Esophagus muscularis mucosa (tissue), 4 donors: ENCODE results near the gene GSN. TPM values are rescaled to one million over a fixed set of nuclear protein-coding genes. Genes with fewer than 3 reads are reported as not detected.

ENCODE experiments used
- DNase-seq: peaks from one replicate; pipeline ENCODE4 v3.0.0-alpha.2; 2017; ENCODE audit errors: extremely low spot score
- H3K27ac ChIP-seq, 4 donors: fragments of 200-600 bp; sonication (generic); replicated peaks in 1 of 4; 1 replicate in 3 of 4; 2 replicates in 1 of 4; pipeline ENCODE4 v1.5.1; 2016 to 2019; ENCODE audit warnings: mild to moderate bottlenecking in 1 of 4
- H3K27me3 ChIP-seq, 4 donors: fragments of 200-600 bp; sonication (generic); one replicate each; pipeline versions ENCODE4 v1.5.1 to v1.6.0; 2016 to 2019
- H3K36me3 ChIP-seq, 4 donors: fragments of 200-600 bp; sonication (generic); one replicate each; pipeline ENCODE4 v1.5.1; 2016 to 2019
- H3K4me1 ChIP-seq, 4 donors: fragments of 200-600 bp; sonication (generic); one replicate each; pipeline ENCODE4 v1.5.1; 2016 to 2019
- H3K4me3 ChIP-seq, 4 donors: fragments of 200-600 bp; sonication (generic); 1 replicate in 2 of 4; 2 replicates in 2 of 4; pipeline ENCODE4 v1.5.1; 2016 to 2019; ENCODE audit warnings: mild to moderate bottlenecking in 4 of 4, moderate library complexity in 1 of 4
- H3K9me3 ChIP-seq, 4 donors: fragments of 200-600 bp; sonication (generic); 1 replicate in 3 of 4; 2 replicates in 1 of 4; pipeline ENCODE4 v1.5.1; 2016 to 2019
- CTCF ChIP-seq, 3 experiments: fragments of 200-600 bp in 2 of 3; fragments of 450-650 bp in 1 of 3; sonication (generic) in 2 of 3; IDR thresholded peaks; one replicate each; pipeline ENCODE4 v1.5.1; 2017 to 2019; ENCODE audit warnings: antibody characterized with exemption in 3 of 3, mild to moderate bottlenecking in 2 of 3, moderate library complexity in 1 of 3
- EP300 ChIP-seq: sonication (generic); formaldehyde crosslinking; IDR thresholded peaks from one replicate; pipeline ENCODE4 v1.6.1; 2017; ENCODE audit warnings: antibody characterized with exemption
- POLR2A ChIP-seq: fragments of 450-650 bp; IDR thresholded peaks from one replicate; pipeline ENCODE4 v1.6.1; 2017; ENCODE audit warnings: antibody characterized with exemption, moderate library complexity, mild to moderate bottlenecking, low read depth
- POLR2AphosphoS5 ChIP-seq, 2 donors: sonication (generic); formaldehyde crosslinking; IDR thresholded peaks; one replicate each; pipeline ENCODE4 v1.6.1; 2017; ENCODE audit warnings: antibody characterized with exemption in 2 of 2
- WGBS: methylation state at CpG from one replicate; pipeline ENCODE4 v1.1.5; 2018; 5-methylcytosine and 5-hydroxymethylcytosine counted together
- intact Hi-C: fragments of 100-400 bp; cut with DNase I; formaldehyde crosslinking; loops from one replicate; pipeline ENCODE4 v1.15.1; 2023
- total RNA-seq, 4 donors: library from RNA; depleted of rRNA; stranded (reverse); fragments of >200 nt; gene quantifications; one replicate each; pipeline versions ENCODE4 v1.1.0 to v1.2.1, GENCODE V29; 2016

Gene GSN
- total RNA-seq = 1,000 to 10,000 TPM; 2,509 to 3,811 (median 3,170) TPM

DNA sequence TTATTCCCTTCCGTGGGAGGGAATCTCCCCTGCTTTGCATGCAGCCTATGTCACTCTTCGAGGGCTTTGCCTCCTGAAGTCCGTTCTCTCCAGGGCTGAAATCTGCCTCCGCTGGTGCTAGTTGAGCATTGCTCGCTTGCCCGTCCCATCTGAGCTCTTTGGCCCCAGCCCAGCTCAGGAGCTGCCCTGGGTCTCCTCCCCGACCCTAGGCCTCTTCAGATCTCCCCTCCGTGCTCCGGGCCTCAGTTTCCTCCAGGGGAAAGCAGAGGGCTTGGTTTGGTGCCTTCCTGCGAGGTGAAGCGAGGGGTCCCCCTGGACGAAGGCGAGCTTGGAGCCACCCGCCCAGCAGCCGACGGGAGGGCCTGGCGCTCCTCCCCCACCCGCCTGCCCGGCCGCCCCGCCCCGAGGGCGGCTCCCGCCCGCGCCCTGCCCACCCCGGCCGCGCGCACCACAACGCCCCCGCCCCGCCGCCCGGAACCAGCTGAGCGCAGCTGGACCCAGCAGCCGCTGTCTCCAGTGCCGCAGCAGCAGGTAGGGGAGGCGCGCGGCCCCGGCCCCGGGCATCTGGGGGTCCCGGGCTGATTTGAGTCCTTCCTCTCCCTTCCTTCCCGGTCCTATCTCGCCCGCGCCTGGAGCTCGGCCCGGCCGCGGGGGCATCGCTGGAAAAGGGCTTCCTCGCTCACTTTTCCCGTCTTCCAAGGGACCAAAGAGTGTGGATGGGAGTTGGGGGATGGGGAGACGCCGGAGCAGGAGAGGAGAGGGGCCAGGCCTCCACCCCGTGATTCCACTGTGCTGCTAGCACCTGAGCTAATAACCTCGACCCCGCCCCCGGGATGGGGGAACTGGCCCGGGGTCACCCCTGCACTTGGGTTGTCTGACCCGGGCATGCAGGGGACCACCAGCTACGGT lies at the start of gene GSN:
Gene GSN (plus strand): TSS at position 474 of the 909 bp plus-strand sequence. CDS start 33,810 bp downstream, outside the sequence.
- Histone ChIP-seq H3K4me3 (peak within 1 kb of the TSS; percentile 79 to 94 (median 88)), H3K36me3 (no peaks in the 10 kb centered on the region), H3K27ac (peak within 1 kb of the TSS; percentile 94 to 99 (median 96)), H3K27me3 (no peaks in the 10 kb centered on the region), H3K9me3 (no peaks in the 10 kb centered on the region), H3K4me1 (peaks cover 54 to 67% (median 64%) of the 10 kb centered on the region in 4 donors)
- TF ChIP-seq EP300 (no peak), POLR2AphosphoS5 (IDR thresholded peaks at IDR 0.05) (peak; percentile 86 to 98), CTCF (IDR thresholded peaks at IDR 0.05) (peak in 1 of 3 experiments; percentile 34), POLR2A (peak; percentile 67)
- 4% methylated on average over 10 of the region's 64 CpGs for WGBS
- intact Hi-C loops = loop anchor here (5.0 kb wide), 1 partner anchor 104 kb away; the partner anchor contains the start of gene STOM
- DNase-seq = no peak

- 96% methylated on average over 8 of the region's 8 CpGs for WGBS
- Histone ChIP-seq H3K27me3 (no peaks in the 10 kb centered on the region), H3K4me1 (peaks cover 0 to 10% (median 6%) of the 10 kb centered on the region in 4 donors), H3K36me3 (no peaks in the 10 kb centered on the region), H3K27ac (no peak overlapping the region), H3K4me3 (no peak overlapping the region), H3K9me3 (no peaks in the 10 kb centered on the region)
- peak; percentile 45 for DNase-seq
- intact Hi-C loops = no loop called here
- no peak for TF ChIP-seq CTCF (IDR thresholded peaks at IDR 0.05)
- TF ChIP-seq EP300 = no peak
Measured at GRCh38 chr9:121218357-121219027, 49.5 kb upstream of the GSN start.

- Histone ChIP-seq H3K4me3 (no peak overlapping the region), H3K9me3 (no peaks in the 10 kb centered on the region), H3K4me1 (peaks cover 0 to 9% (median 5%) of the 10 kb centered on the region in 4 donors), H3K27me3 (no peaks in the 10 kb centered on the region), H3K27ac (no peak overlapping the region), H3K36me3 (no peaks in the 10 kb centered on the region)
- WGBS = 92% methylated on average over 3 of the region's 3 CpGs
- no peak for DNase-seq
- intact Hi-C loops = no loop called here
- no peak for TF ChIP-seq EP300
- no peak for TF ChIP-seq CTCF (IDR thresholded peaks at IDR 0.05)
- TF ChIP-seq POLR2AphosphoS5 (IDR thresholded peaks at IDR 0.05) = no peak
- TF ChIP-seq POLR2A = no peak
Measured at GRCh38 chr9:121219530-121219929, 48.4 kb upstream of the GSN start.

GRCh38 chr9:121220996-121221663 lies 46.8 kb upstream of the GSN start:
- H3K27me3 ChIP-seq = no peaks in the 10 kb centered on the region
- H3K27ac ChIP-seq = no peak overlapping the region
- H3K36me3 ChIP-seq = no peaks in the 10 kb centered on the region
- WGBS = 77% methylated on average over 13 of the region's 13 CpGs
- H3K4me3 ChIP-seq = no peak overlapping the region
- intact Hi-C loops = loop anchor here (5.0 kb wide), 1 partner anchor 36 kb away; no protein-coding TSS in a partner anchor
- no peaks in the 10 kb centered on the region for H3K9me3 ChIP-seq
- no peak for DNase-seq
- TF ChIP-seq POLR2AphosphoS5 (IDR thresholded peaks at IDR 0.05) (no peak), EP300 (no peak), CTCF (IDR thresholded peaks at IDR 0.05) (no peak), POLR2A (no peak)
- H3K4me1 ChIP-seq = peaks cover 0 to 9% (median 5%) of the 10 kb centered on the region in 4 donors
